K562 (cell line): Measurements from ENCODE around the gene ACER3. TPM values are rescaled to one million over a fixed set of nuclear protein-coding genes. Genes with fewer than 3 reads are reported as not detected.

Source experiments
- ADNP ChIP-seq: fragments of 200-800 bp; sonication (Bioruptor generic); IDR thresholded peaks from 2 replicates; pipeline ENCODE4 v1.6.1; 2016; ENCODE audit warnings: missing genetic modification characterization, missing compliant biosample characterization
- ATF3 ChIP-seq, 2 experiments: fragments of 450-650 bp in 1 of 2; sonication (generic) in 1 of 2; formaldehyde crosslinking in 1 of 2; IDR thresholded peaks in 1 of 2; conservative IDR thresholded peaks in 1 of 2; 2 replicates each; pipeline versions ENCODE4 v1.6.1 to v1.8.1; 2016 to 2023; ENCODE audit warnings: mild to moderate bottlenecking in 2 of 2, moderate library complexity in 2 of 2, inconsistent platforms in 1 of 2, missing genetic modification reagents in 1 of 2
- C11orf30 ChIP-seq: fragments of 450-650 bp; IDR thresholded peaks from 2 replicates; pipeline ENCODE4 v1.6.1; 2016; ENCODE audit warnings: low read depth, mild to moderate bottlenecking
- CHD2 ChIP-seq: IDR thresholded peaks from 2 replicates; pipeline ENCODE4 v1.6.1; 2011; ENCODE audit warnings: low read depth, low read length
- DLX4 ChIP-seq: fragments of 250-450 bp; sonication (Bioruptor Pico); IDR thresholded peaks from 2 replicates; pipeline ENCODE4 v1.6.1; 2021; ENCODE audit warnings: mild to moderate bottlenecking
- FOXK2 ChIP-seq, 2 experiments: fragments of 450-650 bp; IDR thresholded peaks in 1 of 2; conservative IDR thresholded peaks in 1 of 2; 2 replicates each; pipeline ENCODE4 v1.6.1; 2016; ENCODE audit warnings: low read depth in 2 of 2, mild to moderate bottlenecking in 1 of 2
- HOMEZ ChIP-seq: fragments of 250-450 bp; sonication (Bioruptor Pico); IDR thresholded peaks from 2 replicates; pipeline ENCODE4 v1.4.0; 2020; ENCODE audit warnings: mild to moderate bottlenecking, moderate library complexity
- MGA ChIP-seq: fragments of 450-650 bp; IDR thresholded peaks from 2 replicates; pipeline ENCODE4 v1.6.1; 2016; ENCODE audit warnings: mild to moderate bottlenecking, moderate library complexity
- MTA1 ChIP-seq: fragments of 450-650 bp; IDR thresholded peaks from 2 replicates; pipeline ENCODE4 v1.6.1; 2017; ENCODE audit warnings: borderline replicate concordance
- PTTG1 ChIP-seq: fragments of 450-650 bp; IDR thresholded peaks from 2 replicates; pipeline ENCODE4 v1.6.1; 2016; ENCODE audit warnings: low read depth, mild to moderate bottlenecking, missing genetic modification characterization, missing compliant biosample characterization
- ZFP36 ChIP-seq: fragments of 150-350 bp; IDR thresholded peaks from 2 replicates; pipeline ENCODE4 v1.6.1; 2018; ENCODE audit warnings: low read length, low read depth; ENCODE audit not compliant: partially characterized antibody
- ZNF174 ChIP-seq: fragments of 250-450 bp; sonication (Bioruptor Pico); IDR thresholded peaks from 2 replicates; pipeline ENCODE4 v1.4.0; 2020; ENCODE audit warnings: mild to moderate bottlenecking
- polyA plus RNA-seq, 8 experiments: library from polyadenylated mRNA; depleted of rRNA in 4 of 8; stranded (reverse) in 5 of 8; unstranded in 3 of 8; fragments of >200 nt; fragmentation: Nextera tagmentation in 2 of 8; fragmentation: Illumina TruSeq in 1 of 8; extraction: Ambion mirVana in 2 of 8; extraction: Trizol in 1 of 8; gene quantifications; 2 replicates each; pipeline versions ENCODE4 v1.2.1 to v1.2.3, GENCODE V29; 2011 to 2014; ENCODE audit warnings: inconsistent platforms in 1 of 8, missing spikeins in 1 of 8
- total RNA-seq, 7 experiments: library from RNA; depleted of rRNA in 6 of 7; stranded (reverse); fragments of >200 nt in 6 of 7; fragmentation: Illumina TruSeq in 2 of 7; extraction: Trizol in 2 of 7; gene quantifications; 2 replicates each; pipeline versions ENCODE4 v1.2.1 to v1.2.3, GENCODE V29; 2011 to 2021; ENCODE audit warnings: low replicate concordance in 1 of 7

The ACER3 gene
- total and polyA plus RNA-seq, 9 of the 15 experiments (the other 6 are each of a cell fraction or from before 2014, with no cell fraction given) = 2.0 to 23.8 (median 9.5) TPM

- TF ChIP-seq MTA1 (peak; percentile 67; the same call in 1 of the 2 replicates), ADNP (tag) (no peak), ZNF174 (CRISPR knock-in tag) (no peak), FOXK2 (conservative IDR thresholded peaks at IDR 0.05 in 1 of 2, IDR thresholded peaks at IDR 0.05 in 1 of 2; ENCODE audit: low read depth in 2 of 2) (0 out of 4 replicates have a peak, but pooled peaks of 1 of the 2 experiments have one; percentile 29), ZFP36 (peak; percentile 56), CHD2 (no peak), HOMEZ (CRISPR knock-in tag) (no peak), ATF3 (IDR thresholded peaks at IDR 0.05) (peak; percentile 77), ATF3 (CRISPR knock-in tag; conservative IDR thresholded peaks at IDR 0.05) (no peak), PTTG1 (no peak), DLX4 (no peak), MGA (no peak), C11orf30 (0 out of 2 replicates have a peak, but pooled peaks have one; percentile 19)
These were observed 38.3 kb upstream of the ACER3 start (continued) for GRCh38 chr11:76822406-76822805.
